Activated CD4-positive, alpha-beta T cell treated with anti-CD3 and anti-CD28 coated beads for 1 hour (primary cell): ENCODE measurements around the gene VAMP3.

Experiments
- DNase-seq: peaks from one replicate; pipeline ENCODE4 v3.0.0-alpha.2; 2020

Gene VAMP3

GRCh38 chr1:7770997-7771822 is at the start of gene VAMP3:
Gene VAMP3 (plus strand): TSS chr1:7771296. CDS start chr1:7771384, 88 bp downstream.
- peak; percentile 77 for DNase-seq

GRCh38 chr1:7721940-7722669 is 49.0 kb upstream of the VAMP3 start:
- no peak for DNase-seq

GRCh38 chr1:7722670-7723012 is 48.5 kb upstream of the VAMP3 start:
- no peak for DNase-seq

GRCh38 chr1:7726623-7727022 is 44.5 kb upstream of the VAMP3 start:
- no peak for DNase-seq

GRCh38 chr1:7727809-7728471 is 43.2 kb upstream of the VAMP3 start:
- DNase-seq = no peak

- no peak for DNase-seq
Observed at GRCh38 chr1:7729761-7730160, 41.3 kb upstream of the VAMP3 start.

GRCh38 chr1:7732331-7732730 is 38.8 kb upstream of the VAMP3 start:
- no peak for DNase-seq

GRCh38 chr1:7733276-7733675 is 37.8 kb upstream of the VAMP3 start:
- no peak for DNase-seq

GRCh38 chr1:7738044-7738443 is 33.1 kb upstream of the VAMP3 start:
- DNase-seq = no peak

- DNase-seq = no peak
Observed at GRCh38 chr1:7743346-7743745, 27.8 kb upstream of the VAMP3 start.

GRCh38 chr1:7744882-7745281 is 26.2 kb upstream of the VAMP3 start:
- no peak for DNase-seq

- no peak for DNase-seq
Observed at GRCh38 chr1:7745783-7746182, 25.3 kb upstream of the VAMP3 start.

GRCh38 chr1:7747605-7748004 is 23.5 kb upstream of the VAMP3 start:
- no peak for DNase-seq

GRCh38 chr1:7749126-7749525 is 22.0 kb upstream of the VAMP3 start:
- no peak for DNase-seq

GRCh38 chr1:7751174-7751573 is 19.9 kb upstream of the VAMP3 start:
- no peak for DNase-seq

GRCh38 chr1:7752512-7753417 is 18.3 kb upstream of the VAMP3 start:
- peak; percentile 15 for DNase-seq

GRCh38 chr1:7753641-7754040 is 17.5 kb upstream of the VAMP3 start:
- DNase-seq = no peak

- no peak for DNase-seq
Observed at GRCh38 chr1:7754234-7754633, 16.9 kb upstream of the VAMP3 start.

- no peak for DNase-seq
Observed at GRCh38 chr1:7755448-7755847, 15.6 kb upstream of the VAMP3 start.

- DNase-seq = no peak
Observed at GRCh38 chr1:7760245-7760644, 10.9 kb upstream of the VAMP3 start.

GRCh38 chr1:7761103-7761502 is 10.0 kb upstream of the VAMP3 start:
- DNase-seq = no peak

GRCh38 chr1:7767176-7767575 is 3.9 kb upstream of the VAMP3 start:
- DNase-seq = no peak

GRCh38 chr1:7768583-7768982 is 2.5 kb upstream of the VAMP3 start:
- no peak for DNase-seq
